NCI-H2081 treated with DMSO at 0.1 percent for 48 hours (cell line): Measurements from ENCODE around the gene NOVA2.

Experiments used
- DNase-seq: peaks from one replicate; lab custom pipeline; 2025; lab: John Stamatoyannopoulos, UW

The NOVA2 gene

GRCh38 chr19:45973553-45974338 is at the start of gene NOVA2:
TSS of gene NOVA2 (minus strand) at chr19:45973865. CDS start at chr19:45973351, 514 bp downstream.
- no peak for DNase-seq

GRCh38 chr19:46023311-46023779 is 49.7 kb upstream of the NOVA2 start:
- DNase-seq = no peak

- no peak for DNase-seq
These were observed 49.0 kb upstream of the NOVA2 start, which contains the start of gene PGLYRP1 for GRCh38 chr19:46022431-46023310. TSS of gene PGLYRP1 (minus strand) at chr19:46023053. CDS start at chr19:46023021, 32 bp downstream.

GRCh38 chr19:46022061-46022430 is 48.4 kb upstream of the NOVA2 start:
- DNase-seq = no peak

GRCh38 chr19:46021531-46022041 is 47.9 kb upstream of the NOVA2 start:
- DNase-seq = no peak

- DNase-seq = no peak
These were observed 47.1 kb upstream of the NOVA2 start for GRCh38 chr19:46020819-46021125.

GRCh38 chr19:46019270-46019669 is 45.6 kb upstream of the NOVA2 start:
- no peak for DNase-seq

- no peak for DNase-seq
These were observed 45.1 kb upstream of the NOVA2 start for GRCh38 chr19:46018729-46019251.

- DNase-seq = no peak
These were observed 44.4 kb upstream of the NOVA2 start for GRCh38 chr19:46017874-46018675.

GRCh38 chr19:46017095-46017429 is 43.4 kb upstream of the NOVA2 start:
- DNase-seq = no peak

GRCh38 chr19:46016426-46017094 is 42.9 kb upstream of the NOVA2 start:
- peak; percentile 10 for DNase-seq

GRCh38 chr19:46015687-46016425 is 42.2 kb upstream of the NOVA2 start:
- DNase-seq = no peak

- no peak for DNase-seq
These were observed 41.4 kb upstream of the NOVA2 start for GRCh38 chr19:46014941-46015686.

GRCh38 chr19:46014534-46014933 is 40.9 kb upstream of the NOVA2 start:
- DNase-seq = no peak

- DNase-seq = no peak
These were observed 36.2 kb upstream of the NOVA2 start for GRCh38 chr19:46009530-46010510.

- no peak for DNase-seq
These were observed 32.7 kb upstream of the NOVA2 start for GRCh38 chr19:46006411-46006810.

GRCh38 chr19:46002678-46003275 is 29.1 kb upstream of the NOVA2 start:
- DNase-seq = no peak
